Activated B cell treated with CpG ODN at 0.5 μM for 24 hours (primary cell): ENCODE measurements around the gene PXDN. TPM values are rescaled to one million over a fixed set of nuclear protein-coding genes. Genes with fewer than 3 reads are reported as not detected.

ENCODE experiments used
- ATAC-seq: fragments of 200-7000 bp; cut with Tn5 transposase; one replicate; pipeline ENCODE4 v1.10.0; 2021; ENCODE audit warnings: low read depth, mild to moderate bottlenecking, moderate library complexity
- CTCF ChIA-PET: fragments of 350-600 bp; sonication (Branson Sonifier 250); formaldehyde crosslinking; loops from one replicate; lab custom pipeline; 2021; ENCODE audit warnings: antibody characterized with exemption; lab: Charles Lee
- POLR2A ChIA-PET: fragments of 350-600 bp; sonication (Branson Sonifier 250); formaldehyde crosslinking; loops from one replicate; lab custom pipeline; 2021; ENCODE audit warnings: antibody characterized with exemption; lab: Charles Lee
- DNase-seq: peaks from one replicate; pipeline ENCODE4 v3.0.0; 2022
- H3K27ac Mint-ChIP-seq: one replicate; pipeline ENCODE4 v1.8.0; 2020; ENCODE audit warnings: mixed read lengths
- H3K27me3 Mint-ChIP-seq: one replicate; pipeline ENCODE4 v1.8.0; 2021; ENCODE audit warnings: mixed read lengths
- H3K36me3 Mint-ChIP-seq: one replicate; pipeline ENCODE4 v1.8.0; 2021; ENCODE audit warnings: low read depth, mixed read lengths
- H3K4me1 Mint-ChIP-seq: one replicate; pipeline ENCODE4 v1.8.0; 2021; ENCODE audit warnings: mixed read lengths
- H3K4me3 Mint-ChIP-seq: one replicate; pipeline ENCODE4 v1.8.0; 2020; ENCODE audit warnings: mild to moderate bottlenecking, mixed read lengths
- H3K9me3 Mint-ChIP-seq: one replicate; pipeline ENCODE4 v1.8.0; 2020; ENCODE audit warnings: mixed read lengths
- intact Hi-C: fragments of 100-400 bp; cut with micrococcal nuclease; formaldehyde crosslinking; loops from one replicate; pipeline ENCODE4 v1.15.1; 2024
- total RNA-seq: library from RNA; stranded (reverse); gene quantifications from 2 replicates; pipeline ENCODE4 v1.2.3, GENCODE V29; 2022
- TF ChIP-seq, protein P1 (sequence below): fragments of 200-600 bp; IDR thresholded peaks from one replicate; pipeline ENCODE4 v1.8.0; 2022; ENCODE audit warnings: antibody characterized with exemption, mild to moderate bottlenecking

Gene PXDN
- total RNA-seq, 1 donor from 2014 or later: 1.1 TPM

DNA sequence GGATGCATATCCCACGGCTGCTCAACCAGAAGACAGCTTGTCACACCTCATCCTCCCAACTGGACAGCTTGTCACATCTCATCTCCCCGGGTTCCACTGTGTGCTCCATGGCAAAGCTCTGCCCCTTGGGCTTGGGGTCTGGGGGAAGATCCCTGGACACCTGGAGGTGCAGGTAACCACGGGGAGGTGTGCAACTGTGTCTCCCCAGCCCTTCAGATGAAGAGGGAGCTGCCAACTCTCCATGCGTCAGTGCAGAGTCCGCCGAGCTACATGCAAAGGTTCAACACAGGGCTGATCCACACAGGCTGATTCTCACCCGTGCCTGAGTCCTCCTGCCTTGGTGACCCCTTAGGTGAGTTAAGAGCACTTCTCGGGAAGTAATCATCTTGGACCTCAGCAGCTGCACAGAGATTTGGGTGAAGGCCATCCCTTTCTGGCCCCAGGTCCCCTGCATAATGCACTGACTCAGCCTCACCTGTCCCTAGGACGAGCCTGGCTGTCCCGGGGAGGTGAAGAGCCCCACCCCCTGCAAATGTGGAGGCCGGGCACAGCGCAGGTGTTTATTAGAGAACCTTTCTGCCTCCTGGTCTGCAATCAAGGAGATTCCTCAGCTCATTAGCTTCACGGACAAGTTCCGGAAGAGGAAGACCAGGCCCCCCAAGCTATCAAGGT is 157.9 kb downstream of the PXDN start:
- intact Hi-C loops: no loop called here
- no peak overlapping the region for H3K27ac Mint-ChIP-seq
- TF ChIP-seq, protein P1, sequence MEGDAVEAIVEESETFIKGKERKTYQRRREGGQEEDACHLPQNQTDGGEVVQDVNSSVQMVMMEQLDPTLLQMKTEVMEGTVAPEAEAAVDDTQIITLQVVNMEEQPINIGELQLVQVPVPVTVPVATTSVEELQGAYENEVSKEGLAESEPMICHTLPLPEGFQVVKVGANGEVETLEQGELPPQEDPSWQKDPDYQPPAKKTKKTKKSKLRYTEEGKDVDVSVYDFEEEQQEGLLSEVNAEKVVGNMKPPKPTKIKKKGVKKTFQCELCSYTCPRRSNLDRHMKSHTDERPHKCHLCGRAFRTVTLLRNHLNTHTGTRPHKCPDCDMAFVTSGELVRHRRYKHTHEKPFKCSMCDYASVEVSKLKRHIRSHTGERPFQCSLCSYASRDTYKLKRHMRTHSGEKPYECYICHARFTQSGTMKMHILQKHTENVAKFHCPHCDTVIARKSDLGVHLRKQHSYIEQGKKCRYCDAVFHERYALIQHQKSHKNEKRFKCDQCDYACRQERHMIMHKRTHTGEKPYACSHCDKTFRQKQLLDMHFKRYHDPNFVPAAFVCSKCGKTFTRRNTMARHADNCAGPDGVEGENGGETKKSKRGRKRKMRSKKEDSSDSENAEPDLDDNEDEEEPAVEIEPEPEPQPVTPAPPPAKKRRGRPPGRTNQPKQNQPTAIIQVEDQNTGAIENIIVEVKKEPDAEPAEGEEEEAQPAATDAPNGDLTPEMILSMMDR: no peak
- H3K27me3 Mint-ChIP-seq: peaks cover 28% of the 10 kb centered on the region
- H3K4me3 Mint-ChIP-seq: no peak overlapping the region
- H3K4me1 Mint-ChIP-seq: no peaks in the 10 kb centered on the region
- no peak for ATAC-seq
- ChIA-PET POLR2A (no interaction called here), CTCF (no interaction called here)
- H3K36me3 Mint-ChIP-seq: no peaks in the 10 kb centered on the region
- DNase-seq: no peak
- H3K9me3 Mint-ChIP-seq: no peaks in the 10 kb centered on the region

GRCh38 chr2:1585635-1586034 is 158.7 kb downstream of the PXDN start:
- H3K4me1 Mint-ChIP-seq: no peaks in the 10 kb centered on the region
- no peak for ATAC-seq
- peaks cover 22% of the 10 kb centered on the region for H3K27me3 Mint-ChIP-seq
- no peak overlapping the region for H3K27ac Mint-ChIP-seq
- intact Hi-C loops: no loop called here
- no peak overlapping the region for H3K4me3 Mint-ChIP-seq
- TF ChIP-seq, protein P1: no peak
- CTCF ChIA-PET: no interaction called here
- no peaks in the 10 kb centered on the region for H3K36me3 Mint-ChIP-seq
- no peak for DNase-seq
- H3K9me3 Mint-ChIP-seq: no peaks in the 10 kb centered on the region
- POLR2A ChIA-PET: no interaction called here

DNA sequence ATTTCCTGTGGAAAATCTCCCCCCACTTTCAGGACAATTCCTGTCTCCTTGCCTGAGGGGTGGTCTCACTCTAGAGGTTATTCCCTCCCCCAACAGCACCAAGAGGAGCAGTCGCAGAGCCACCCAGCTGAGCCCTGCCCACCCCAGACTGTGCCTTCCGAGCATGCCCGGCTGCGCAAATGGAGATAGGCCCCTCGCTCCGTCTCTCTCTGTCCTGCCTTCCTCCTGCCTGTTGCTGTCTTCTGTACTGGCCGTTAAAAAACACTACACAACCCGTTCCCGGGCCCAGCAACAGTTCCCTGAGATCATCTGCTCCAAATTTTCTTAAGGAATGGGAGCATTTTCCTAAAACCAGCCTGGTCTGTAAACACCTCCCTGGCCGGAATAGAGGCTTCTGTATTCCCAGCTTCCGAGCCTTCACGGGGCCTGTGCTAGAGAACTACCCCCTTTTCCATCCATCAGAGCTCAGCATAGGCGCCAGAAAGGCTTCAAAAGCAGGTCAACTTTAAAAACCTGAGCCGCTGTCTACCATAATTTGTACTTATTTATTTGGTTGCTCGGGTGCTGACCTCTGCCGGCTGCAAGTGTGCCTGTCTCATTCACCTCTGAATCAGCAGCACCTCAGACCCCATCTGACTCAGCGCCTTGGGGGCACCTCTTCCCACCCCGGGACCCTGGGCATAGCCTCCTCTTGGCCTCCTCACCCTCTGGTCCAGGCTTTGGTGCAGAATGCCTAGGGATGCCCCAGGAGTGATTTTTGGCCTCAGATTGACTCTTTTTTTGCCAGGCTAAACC is 159.4 kb downstream of the PXDN start:
- Mint-ChIP-seq H3K4me3 (no peak overlapping the region), H3K36me3 (no peaks in the 10 kb centered on the region), H3K4me1 (no peaks in the 10 kb centered on the region), H3K27ac (no peak overlapping the region), H3K27me3 (peaks cover 15% of the 10 kb centered on the region), H3K9me3 (no peaks in the 10 kb centered on the region)
- ATAC-seq (no peak), DNase-seq (no peak)
- ChIA-PET CTCF (no interaction called here), POLR2A (no interaction called here)
- TF ChIP-seq, protein P1: no peak
- intact Hi-C loops: no loop called here

- intact Hi-C loops: no loop called here
- no peak overlapping the region for H3K4me3 Mint-ChIP-seq
- peaks cover 12% of the 10 kb centered on the region for H3K27me3 Mint-ChIP-seq
- ATAC-seq (no peak), DNase-seq (no peak)
- H3K27ac Mint-ChIP-seq: no peak overlapping the region
- H3K9me3 Mint-ChIP-seq: no peaks in the 10 kb centered on the region
- H3K36me3 Mint-ChIP-seq: no peaks in the 10 kb centered on the region
- ChIA-PET CTCF (no interaction called here), POLR2A (no interaction called here)
- H3K4me1 Mint-ChIP-seq: no peaks in the 10 kb centered on the region
- TF ChIP-seq, protein P1: no peak
Measured at GRCh38 chr2:1584051-1584531, 160.2 kb downstream of the PXDN start.

GRCh38 chr2:1582891-1583341 is 161.4 kb downstream of the PXDN start:
- H3K4me1 Mint-ChIP-seq: no peaks in the 10 kb centered on the region
- DNase-seq (no peak), ATAC-seq (no peak)
- H3K27me3 Mint-ChIP-seq: peaks cover 12% of the 10 kb centered on the region
- H3K27ac Mint-ChIP-seq: no peak overlapping the region
- POLR2A ChIA-PET: no interaction called here
- no peaks in the 10 kb centered on the region for H3K9me3 Mint-ChIP-seq
- CTCF ChIA-PET: no interaction called here
- no peaks in the 10 kb centered on the region for H3K36me3 Mint-ChIP-seq
- intact Hi-C loops: no loop called here
- H3K4me3 Mint-ChIP-seq: no peak overlapping the region
- TF ChIP-seq, protein P1: no peak
